ENCODE data around the gene PARS2.

DNA sequence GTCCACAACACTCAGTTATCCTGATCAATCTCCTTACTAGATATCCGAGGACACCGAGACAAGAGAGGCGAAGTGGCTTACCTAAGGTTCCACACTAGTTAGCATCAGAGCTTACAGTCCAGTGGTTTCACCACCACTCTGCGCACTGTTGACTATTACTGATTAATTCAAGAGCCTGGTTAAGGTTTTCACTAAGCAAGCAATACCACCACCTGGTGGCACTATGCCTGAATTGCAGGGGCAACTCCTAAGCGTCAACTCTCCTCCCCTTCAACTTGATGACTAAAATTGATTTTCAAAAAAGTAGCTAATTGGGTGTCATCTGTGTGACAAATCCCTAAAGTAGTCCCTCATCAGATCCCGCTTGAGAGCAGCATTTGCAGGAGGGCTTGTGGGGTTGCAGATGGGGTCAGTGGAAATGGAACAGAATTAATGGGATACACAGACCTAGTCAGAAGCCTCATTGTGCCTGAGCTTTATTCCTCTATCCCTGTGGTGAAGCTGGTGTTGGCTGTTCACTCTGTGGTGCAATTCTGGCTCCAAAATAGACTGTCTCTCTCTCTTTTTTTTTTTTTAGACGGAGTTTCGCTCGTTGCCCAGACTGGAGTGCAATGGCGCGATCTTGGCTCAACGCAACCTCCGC is 27.7 kb upstream of the PARS2 start:
- TF ChIP-seq, protein P1, sequence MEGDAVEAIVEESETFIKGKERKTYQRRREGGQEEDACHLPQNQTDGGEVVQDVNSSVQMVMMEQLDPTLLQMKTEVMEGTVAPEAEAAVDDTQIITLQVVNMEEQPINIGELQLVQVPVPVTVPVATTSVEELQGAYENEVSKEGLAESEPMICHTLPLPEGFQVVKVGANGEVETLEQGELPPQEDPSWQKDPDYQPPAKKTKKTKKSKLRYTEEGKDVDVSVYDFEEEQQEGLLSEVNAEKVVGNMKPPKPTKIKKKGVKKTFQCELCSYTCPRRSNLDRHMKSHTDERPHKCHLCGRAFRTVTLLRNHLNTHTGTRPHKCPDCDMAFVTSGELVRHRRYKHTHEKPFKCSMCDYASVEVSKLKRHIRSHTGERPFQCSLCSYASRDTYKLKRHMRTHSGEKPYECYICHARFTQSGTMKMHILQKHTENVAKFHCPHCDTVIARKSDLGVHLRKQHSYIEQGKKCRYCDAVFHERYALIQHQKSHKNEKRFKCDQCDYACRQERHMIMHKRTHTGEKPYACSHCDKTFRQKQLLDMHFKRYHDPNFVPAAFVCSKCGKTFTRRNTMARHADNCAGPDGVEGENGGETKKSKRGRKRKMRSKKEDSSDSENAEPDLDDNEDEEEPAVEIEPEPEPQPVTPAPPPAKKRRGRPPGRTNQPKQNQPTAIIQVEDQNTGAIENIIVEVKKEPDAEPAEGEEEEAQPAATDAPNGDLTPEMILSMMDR (IDR thresholded peaks at IDR 0.05) = no peak
- TF ChIP-seq EP300 (IDR thresholded peaks at IDR 0.05) (no peak), POLR2AphosphoS5 (IDR thresholded peaks at IDR 0.05) (no peak), POLR2A (IDR thresholded peaks at IDR 0.05) (no peak)
